Pancreas (tissue), 10 donors: ENCODE measurements around the gene PKNOX2. TPM values are rescaled to one million over a fixed set of nuclear protein-coding genes. Genes with fewer than 3 reads are reported as not detected.

Experiments
- ATAC-seq, 4 donors: fragments of 200-7000 bp; cut with Tn5 transposase; one replicate each; pipeline versions ENCODE4 v1.8.0 to v1.9.1; 2020; ENCODE audit warnings: mild to moderate bottlenecking in 4 of 4, moderate library complexity in 4 of 4
- DNase-seq, 6 donors: peaks; one replicate each; pipeline ENCODE4 v3.0.0-alpha.2; 2020
- FAIRE-seq: peaks from 2 replicates; lab custom pipeline; 2012; peaks lifted over from hg19 to GRCh38; lab: Jason Lieb, UNC
- H3K27ac ChIP-seq, 4 donors: fragments of 200-600 bp; sonication (generic); 1 replicate in 3 of 4; 2 replicates in 1 of 4; pipeline versions ENCODE4 v1.5.0 to v1.8.0; 2020
- H3K27me3 ChIP-seq, 4 donors: fragments of 200-600 bp; one replicate each; pipeline ENCODE4 v1.8.0; 2021
- H3K36me3 ChIP-seq, 3 donors: fragments of 200-600 bp; sonication (generic) in 1 of 3; one replicate each; pipeline versions ENCODE4 v1.5.0 to v1.8.0; 2020 to 2021
- H3K4me1 ChIP-seq, 3 donors: fragments of 200-600 bp; one replicate each; pipeline ENCODE4 v1.8.0; 2021
- H3K4me3 ChIP-seq, 4 donors: fragments of 200-600 bp; sonication (generic) in 2 of 4; one replicate each; pipeline versions ENCODE4 v1.5.0 to v1.8.0; 2020 to 2021
- H3K9me3 ChIP-seq, 4 donors: fragments of 200-600 bp; one replicate each; pipeline ENCODE4 v1.8.0; 2021
- CTCF ChIP-seq, 4 donors: fragments of 200-600 bp; sonication (generic) in 3 of 4; IDR thresholded peaks; one replicate each; pipeline versions ENCODE4 v1.5.0 to v1.8.0; 2021; ENCODE audit warnings: antibody characterized with exemption in 4 of 4
- WGBS, 2 donors: extraction: QIAGEN DNeasy Blood & Tissue Kit; methylation state at CpG; one replicate each; pipeline ENCODE4 v1.1.7; 2013; 5-methylcytosine and 5-hydroxymethylcytosine counted together
- intact Hi-C, 3 donors: fragments of 100-400 bp; cut with DNase I; formaldehyde crosslinking; loops; one replicate each; pipeline versions ENCODE4 v1.11.1 to v1.14.2; 2022
- polyA plus RNA-seq, 2 donors: library from polyadenylated mRNA; stranded (reverse); fragments of 200-250 nt; gene quantifications; one replicate each; pipeline ENCODE4 v1.2.3, GENCODE V29; 2013
- total RNA-seq, 6 donors: library from RNA; stranded (reverse); fragmentation: NEBNext Ultra II Directional in 4 of 6; extraction: Animal tissue kit (Norgen Biotek cat#: 25700) in 4 of 6; gene quantifications; one replicate each; pipeline versions ENCODE4 v1.2.1 to v1.2.4, GENCODE V29; 2021 to 2023
- donor health status: healthy with polysubstance abuse.
- donor health status: DM: no; HTN: no; CAD: no; lungs with moderate emphysema.
- donor health status: DM: no; HTN: no; CAD: no.
- donor health status: control.
- donor health status: control.
- donor health status: Bipolar disorder and iron deficiency.
- donor health status: DM: yes; HTN: yes; CAD: no.
- donor health status: DM: no; HTN: no; CAD: no.
- donor health status: DM: no; HTN: no; CAD: no.
- donor health status: DM: yes; HTN: yes; CAD: no.

PKNOX2 gene
- total and polyA plus RNA-seq, 8 donors = 3.4 to 8.1 (median 5.8) TPM

GRCh38 chr11:125177543-125177942 lies 13.0 kb downstream of the PKNOX2 start:
- DNase-seq (no peak), FAIRE-seq (no peak), ATAC-seq (no peak)
- H3K36me3 ChIP-seq = no peaks in the 10 kb centered on the region
- TF ChIP-seq CTCF (IDR thresholded peaks at IDR 0.05) = no peak
- WGBS, 2 donors = 87 to 94% methylated on average over 3 of the region's 3 CpGs
- no peaks in the 10 kb centered on the region for H3K27me3 ChIP-seq
- intact Hi-C loops = no loop called here
- H3K4me3 ChIP-seq = no peak overlapping the region
- peaks cover 14 to 38% (median 15%) of the 10 kb centered on the region in 3 donors for H3K4me1 ChIP-seq
- H3K9me3 ChIP-seq = no peaks in the 10 kb centered on the region
- no peak overlapping the region for H3K27ac ChIP-seq

- no peak for DNase-seq
Observed at GRCh38 chr11:125179346-125179745, 14.8 kb downstream of the PKNOX2 start.

GRCh38 chr11:125179895-125180294 lies 15.3 kb downstream of the PKNOX2 start:
- Histone ChIP-seq H3K4me1 (peaks cover 0 to 22% (median 10%) of the 10 kb centered on the region in 3 donors), H3K27me3 (no peaks in the 10 kb centered on the region), H3K9me3 (no peaks in the 10 kb centered on the region), H3K27ac (peak overlapping the region in 1 of 4 donors; percentile 57), H3K4me3 (no peak overlapping the region), H3K36me3 (no peaks in the 10 kb centered on the region)
- DNase-seq (no peak), FAIRE-seq (no peak), ATAC-seq (no peak)
- WGBS, 2 donors = 87 to 90% methylated on average over 11 of the region's 11 CpGs
- TF ChIP-seq CTCF (IDR thresholded peaks at IDR 0.05) = no peak
- intact Hi-C loops = no loop called here

More at GRCh38 chr11:125179346-125179745, 14.8 kb downstream of the PKNOX2 start:
- Histone ChIP-seq H3K36me3 (no peaks in the 10 kb centered on the region), H3K4me1 (peaks cover under 1 to 22% (median 10%) of the 10 kb centered on the region in 3 donors), H3K27me3 (no peaks in the 10 kb centered on the region), H3K4me3 (no peak overlapping the region), H3K9me3 (no peaks in the 10 kb centered on the region), H3K27ac (no peak overlapping the region)
- TF ChIP-seq CTCF (IDR thresholded peaks at IDR 0.05) = no peak
- ATAC-seq (no peak), FAIRE-seq (no peak)
- intact Hi-C loops = no loop called here
- WGBS, 2 donors = 80 to 85% methylated on average over 8 to 9 of the region's 9 CpGs

GRCh38 chr11:125180413-125181305 lies 16.1 kb downstream of the PKNOX2 start:
- no peak for DNase-seq
- Histone ChIP-seq H3K4me1 (peaks cover 0 to 22% (median 10%) of the 10 kb centered on the region in 3 donors), H3K36me3 (no peaks in the 10 kb centered on the region), H3K4me3 (no peak overlapping the region), H3K9me3 (no peaks in the 10 kb centered on the region), H3K27me3 (no peaks in the 10 kb centered on the region), H3K27ac (peak overlapping the region in 1 of 4 donors; percentile 57)
- ATAC-seq = peak; percentile 25 to 64 (median 52)
- WGBS, 2 donors = 28 to 32% methylated on average over 6 of the region's 6 CpGs
- intact Hi-C loops = no loop called here
- no peak for FAIRE-seq
- no peak for TF ChIP-seq CTCF (IDR thresholded peaks at IDR 0.05)

GRCh38 chr11:125182573-125182972 lies 18.0 kb downstream of the PKNOX2 start:
- Histone ChIP-seq H3K27ac (no peak overlapping the region), H3K4me1 (peaks cover 0 to 22% (median 10%) of the 10 kb centered on the region in 3 donors), H3K27me3 (no peaks in the 10 kb centered on the region), H3K36me3 (no peaks in the 10 kb centered on the region), H3K9me3 (no peaks in the 10 kb centered on the region), H3K4me3 (no peak overlapping the region)
- FAIRE-seq (no peak), DNase-seq (no peak), ATAC-seq (peak in 1 of 4 donors; percentile 18)
- intact Hi-C loops = no loop called here
- no peak for TF ChIP-seq CTCF (IDR thresholded peaks at IDR 0.05)
